HepG2 (cell line): ENCODE measurements around the gene NAA15. TPM values are rescaled to one million over a fixed set of nuclear protein-coding genes. Genes with fewer than 3 reads are reported as not detected.
"Not testable (repeated sequence)": the region's sequence is repeated elsewhere in the genome, so short reads cannot be mapped to it uniquely, and the experiment has no call there.

Experiments
- ATAC-seq: fragments of 200-7000 bp; cut with Tn5 transposase; 3 replicates; pipeline ENCODE4 v1.9.1; 2020; ENCODE audit warnings: mild to moderate bottlenecking, moderate library complexity
- BruUV-seq: library from RNA; stranded (reverse); fragments of 400-500 nt; replicated peaks from 2 replicates; lab custom pipeline; 2021; lab: Mats Ljungman, UMichigan
- CTCF ChIA-PET: fragments of 300-600 bp; formaldehyde crosslinking; extraction: SDS; loops from one replicate; lab custom pipeline; 2021; ENCODE audit warnings: low total read pairs, inconsistent platforms, low intra/inter-chr PET ratio; lab: Yijun Ruan, JAX
- POLR2A ChIA-PET: fragments of 350-600 bp; sonication (Branson Sonifier 250); formaldehyde crosslinking; loops from one replicate; lab custom pipeline; 2020; ENCODE audit warnings: antibody characterized with exemption, inconsistent platforms; lab: Yijun Ruan, JAX
- DNase-seq: peaks from one replicate; pipeline ENCODE4 v3.0.0-alpha.2; 2015; ENCODE audit warnings: low spot score
- FAIRE-seq: peaks from 3 replicates; lab custom pipeline; 2011; peaks lifted over from hg19 to GRCh38; lab: Jason Lieb, UNC
- H2AFZ ChIP-seq: one replicate; pipeline ENCODE4 v1.6.1; 2011; ENCODE audit warnings: low read length, inconsistent platforms
- H3K27ac ChIP-seq: fragments of 300-600 bp; 3 replicates; pipeline ENCODE4 v1.8.0; 2011; ENCODE audit warnings: mixed run types, mild to moderate bottlenecking, mixed read lengths, low read length, inconsistent platforms; ENCODE audit not compliant: insufficient read depth; ENCODE audit errors: extremely low read length
- H3K27me3 ChIP-seq, 2 experiments: fragments of 200-600 bp in 1 of 2; 2 replicates in 1 of 2; 3 replicates in 1 of 2; pipeline versions ENCODE4 v1.6.0 to v1.8.0; 2011; ENCODE audit warnings: low read length in 2 of 2, mild to moderate bottlenecking in 2 of 2, moderate library complexity in 2 of 2, inconsistent platforms in 1 of 2; ENCODE audit not compliant: insufficient read depth in 2 of 2, control insufficient read depth in 1 of 2
- H3K36me3 ChIP-seq, 2 experiments: fragments of 200-600 bp in 1 of 2; replicated peaks in 1 of 2; 2 replicates in 1 of 2; 3 replicates in 1 of 2; pipeline versions ENCODE4 v1.5.1 to v1.8.0; 2011; ENCODE audit warnings: low read length in 2 of 2, inconsistent platforms in 1 of 2; ENCODE audit not compliant: insufficient read depth in 2 of 2, control insufficient read depth in 1 of 2
- H3K4me1 ChIP-seq: 2 replicates; pipeline ENCODE4 v1.5.1; 2012; ENCODE audit warnings: low read length, inconsistent platforms; ENCODE audit not compliant: insufficient read depth
- H3K4me2 ChIP-seq: 2 replicates; pipeline ENCODE4 v1.6.0; 2011; ENCODE audit warnings: low read depth, low read length, inconsistent platforms
- H3K4me3 ChIP-seq, 3 experiments: fragments of 200-600 bp in 1 of 3; sonication (generic), shearing (Covaris generic) in 1 of 3; replicated peaks in 1 of 3; 2 replicates each; pipeline ENCODE4 v1.5.1; 2011 to 2016; ENCODE audit warnings: low read length in 3 of 3, inconsistent platforms in 2 of 3, low read depth in 2 of 3, mild to moderate bottlenecking in 2 of 3, control low read depth in 1 of 3, mixed read lengths in 1 of 3; ENCODE audit not compliant: insufficient read depth in 1 of 3
- H3K79me2 ChIP-seq: one replicate; pipeline ENCODE4 v1.6.1; 2011; ENCODE audit warnings: low read length, inconsistent platforms; ENCODE audit not compliant: insufficient read depth
- H3K9ac ChIP-seq: 2 replicates; pipeline ENCODE4 v1.6.0; 2011; ENCODE audit warnings: mild to moderate bottlenecking, low read depth, low read length, inconsistent platforms; ENCODE audit not compliant: insufficient read depth
- H3K9me3 ChIP-seq: 2 replicates; pipeline ENCODE4 v1.5.1; 2012; ENCODE audit warnings: mild to moderate bottlenecking, low read length
- H4K20me1 ChIP-seq: 2 replicates; pipeline ENCODE4 v1.6.0; 2011; ENCODE audit warnings: inconsistent platforms, mild to moderate bottlenecking, low read length, moderate library complexity; ENCODE audit not compliant: insufficient read depth
- NCOR1 ChIP-seq: fragments of 200-600 bp; sonication (generic); IDR thresholded peaks from 2 replicates; pipeline ENCODE4 v1.7.0; 2017; ENCODE audit warnings: antibody characterized with exemption, low read length, borderline replicate concordance
- RNF2 ChIP-seq: fragments of 450-650 bp; conservative IDR thresholded peaks from 2 replicates; pipeline ENCODE4 v1.6.1; 2016; ENCODE audit warnings: low read depth
- SIN3B ChIP-seq: fragments of 150-350 bp; IDR thresholded peaks from 2 replicates; pipeline ENCODE4 v1.6.1; 2014; ENCODE audit warnings: low read length
- XRCC5 ChIP-seq: fragments of 200-400 bp; formaldehyde crosslinking; optimal IDR thresholded peaks from 2 replicates; pipeline ENCODE3; 2017; ENCODE audit warnings: mild to moderate bottlenecking, low read length
- ZNF317 ChIP-seq: sonication (generic); formaldehyde crosslinking; IDR thresholded peaks from 2 replicates; pipeline ENCODE4 v1.5.0; 2020; ENCODE audit warnings: mild to moderate bottlenecking, missing genetic modification reagents
- ZNF335 ChIP-seq: sonication (generic); formaldehyde crosslinking; IDR thresholded peaks from 2 replicates; pipeline ENCODE4 v1.4.0; 2020; ENCODE audit warnings: missing genetic modification reagents
- WGBS: methylation state at CpG from one replicate; pipeline ENCODE4 v1.1.6; 2017; ENCODE audit warnings: low lambda C conversion rate; 5-methylcytosine and 5-hydroxymethylcytosine counted together
- in situ Hi-C: cut with HindIII; loops from 2 replicates; pipeline ENCODE4 v1.10.0; 2017; ENCODE audit warnings: low pct_unique_long_range_greater_than_20kb; ENCODE audit not compliant: extremely low pct_ligation_motif_present
- intact Hi-C: fragments of 100-400 bp; cut with micrococcal nuclease; formaldehyde crosslinking; loops from one replicate; pipeline ENCODE4 v1.10.0; 2022; ENCODE audit not compliant: unreplicated experiment
- polyA plus RNA-seq, 8 experiments: library from polyadenylated mRNA; depleted of rRNA in 3 of 8; stranded (reverse) in 7 of 8; unstranded in 1 of 8; fragments of >200 nt; fragmentation: Illumina TruSeq in 4 of 8; extraction: Trizol in 4 of 8; gene quantifications; 2 replicates each; pipeline versions ENCODE4 v1.2.1 to v1.2.3, GENCODE V29; 2011 to 2016; ENCODE audit warnings: low read depth in 4 of 8, missing spikeins in 1 of 8, mixed read lengths in 1 of 8; ENCODE audit not compliant: insufficient read depth in 1 of 8
- total RNA-seq, 5 experiments: library from RNA; depleted of rRNA; stranded (reverse); fragments of >200 nt; fragmentation: Illumina TruSeq; extraction: Trizol; gene quantifications; 2 replicates each; pipeline ENCODE4 v1.2.3, GENCODE V29; 2016; ENCODE audit warnings: low read depth in 1 of 5
- TF ChIP-seq, protein P1 (sequence below): sonication (generic); formaldehyde crosslinking; IDR thresholded peaks from one replicate; pipeline ENCODE4 v1.5.1; 2020; ENCODE audit warnings: mild to moderate bottlenecking, missing genetic modification reagents; ENCODE audit errors: not compliant biosample characterization
- TF ChIP-seq, protein P2 (sequence below): sonication (generic); formaldehyde crosslinking; IDR thresholded peaks from 2 replicates; pipeline ENCODE4 v1.4.0; 2020; ENCODE audit warnings: mild to moderate bottlenecking, missing genetic modification reagents
- TF ChIP-seq, protein P3 (sequence below): sonication (generic); formaldehyde crosslinking; IDR thresholded peaks from 2 replicates; pipeline ENCODE4 v1.5.0; 2020; ENCODE audit warnings: mild to moderate bottlenecking, missing genetic modification reagents

Gene NAA15
- total and polyA plus RNA-seq, 2 of the 13 experiments (the other 11 are each of a cell fraction or from before 2014, with no cell fraction given) = 6.2 to 50.2 TPM

DNA sequence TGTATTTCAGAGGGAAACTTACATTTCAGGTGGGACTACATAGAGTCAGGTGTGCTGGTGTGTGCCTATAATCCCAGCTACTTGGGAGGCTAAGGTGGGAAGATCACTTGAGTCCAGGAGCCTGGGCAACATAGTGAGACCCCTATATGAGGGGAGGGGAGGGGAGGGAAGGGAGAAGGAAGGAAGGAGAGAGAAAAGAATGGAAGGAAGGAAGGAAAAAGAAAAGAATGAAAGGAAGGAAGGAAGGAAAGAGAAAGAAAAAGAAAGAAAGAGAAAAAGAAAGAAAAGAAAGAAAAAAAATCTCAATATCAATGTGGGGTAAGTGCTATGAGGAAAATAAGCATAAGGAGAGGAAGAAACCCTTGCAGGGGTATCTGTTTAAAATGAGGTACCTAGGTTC, 109.0 kb downstream of the NAA15 start (continued):
- TF ChIP-seq, protein P1, sequence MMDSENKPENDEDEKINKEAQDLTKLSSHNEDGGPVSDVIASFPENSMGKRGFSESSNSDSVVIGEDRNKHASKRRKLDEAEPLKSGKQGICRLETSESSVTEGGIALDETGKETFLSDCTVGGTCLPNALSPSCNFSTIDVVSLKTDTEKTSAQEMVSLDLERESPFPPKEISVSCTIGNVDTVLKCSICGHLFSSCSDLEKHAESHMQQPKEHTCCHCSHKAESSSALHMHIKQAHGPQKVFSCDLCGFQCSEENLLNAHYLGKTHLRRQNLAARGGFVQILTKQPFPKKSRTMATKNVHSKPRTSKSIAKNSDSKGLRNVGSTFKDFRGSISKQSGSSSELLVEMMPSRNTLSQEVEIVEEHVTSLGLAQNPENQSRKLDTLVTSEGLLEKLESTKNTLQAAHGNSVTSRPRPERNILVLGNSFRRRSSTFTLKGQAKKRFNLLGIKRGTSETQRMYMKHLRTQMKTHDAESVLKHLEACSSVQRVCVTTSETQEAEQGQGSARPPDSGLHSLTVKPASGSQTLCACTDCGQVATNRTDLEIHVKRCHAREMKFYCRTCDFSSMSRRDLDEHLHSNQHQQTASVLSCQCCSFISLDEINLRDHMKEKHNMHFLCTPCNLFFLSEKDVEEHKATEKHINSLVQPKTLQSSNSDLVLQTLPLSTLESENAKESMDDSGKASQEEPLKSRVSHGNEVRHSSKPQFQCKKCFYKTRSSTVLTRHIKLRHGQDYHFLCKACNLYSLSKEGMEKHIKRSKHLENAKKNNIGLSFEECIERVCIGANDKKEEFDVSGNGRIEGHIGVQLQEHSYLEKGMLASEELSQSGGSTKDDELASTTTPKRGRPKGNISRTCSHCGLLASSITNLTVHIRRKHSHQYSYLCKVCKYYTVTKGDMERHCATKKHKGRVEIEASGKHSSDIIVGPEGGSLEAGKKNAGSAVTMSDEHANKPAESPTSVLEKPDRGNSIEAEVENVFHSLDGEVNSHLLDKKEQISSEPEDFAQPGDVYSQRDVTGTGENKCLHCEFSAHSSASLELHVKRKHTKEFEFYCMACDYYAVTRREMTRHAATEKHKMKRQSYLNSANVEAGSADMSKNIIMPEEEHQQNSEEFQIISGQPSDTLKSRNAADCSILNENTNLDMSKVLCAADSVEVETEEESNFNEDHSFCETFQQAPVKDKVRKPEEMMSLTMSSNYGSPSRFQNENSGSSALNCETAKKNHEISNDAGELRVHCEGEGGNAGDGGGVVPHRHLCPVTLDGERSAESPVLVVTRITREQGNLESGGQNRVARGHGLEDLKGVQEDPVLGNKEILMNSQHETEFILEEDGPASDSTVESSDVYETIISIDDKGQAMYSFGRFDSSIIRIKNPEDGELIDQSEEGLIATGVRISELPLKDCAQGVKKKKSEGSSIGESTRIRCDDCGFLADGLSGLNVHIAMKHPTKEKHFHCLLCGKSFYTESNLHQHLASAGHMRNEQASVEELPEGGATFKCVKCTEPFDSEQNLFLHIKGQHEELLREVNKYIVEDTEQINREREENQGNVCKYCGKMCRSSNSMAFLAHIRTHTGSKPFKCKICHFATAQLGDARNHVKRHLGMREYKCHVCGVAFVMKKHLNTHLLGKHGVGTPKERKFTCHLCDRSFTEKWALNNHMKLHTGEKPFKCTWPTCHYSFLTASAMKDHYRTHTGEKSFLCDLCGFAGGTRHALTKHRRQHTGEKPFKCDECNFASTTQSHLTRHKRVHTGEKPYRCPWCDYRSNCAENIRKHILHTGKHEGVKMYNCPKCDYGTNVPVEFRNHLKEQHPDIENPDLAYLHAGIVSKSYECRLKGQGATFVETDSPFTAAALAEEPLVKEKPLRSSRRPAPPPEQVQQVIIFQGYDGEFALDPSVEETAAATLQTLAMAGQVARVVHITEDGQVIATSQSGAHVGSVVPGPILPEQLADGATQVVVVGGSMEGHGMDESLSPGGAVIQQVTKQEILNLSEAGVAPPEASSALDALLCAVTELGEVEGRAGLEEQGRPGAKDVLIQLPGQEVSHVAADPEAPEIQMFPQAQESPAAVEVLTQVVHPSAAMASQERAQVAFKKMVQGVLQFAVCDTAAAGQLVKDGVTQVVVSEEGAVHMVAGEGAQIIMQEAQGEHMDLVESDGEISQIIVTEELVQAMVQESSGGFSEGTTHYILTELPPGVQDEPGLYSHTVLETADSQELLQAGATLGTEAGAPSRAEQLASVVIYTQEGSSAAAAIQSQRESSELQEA (CRISPR knock-in tag) = no peak
- TF ChIP-seq XRCC5 (no peak), RNF2 (no peak), NCOR1 (no peak), ZNF335 (CRISPR knock-in tag) (no peak), ZNF317 (CRISPR knock-in tag) (no peak), SIN3B (no peak)
- TF ChIP-seq, protein P2, sequence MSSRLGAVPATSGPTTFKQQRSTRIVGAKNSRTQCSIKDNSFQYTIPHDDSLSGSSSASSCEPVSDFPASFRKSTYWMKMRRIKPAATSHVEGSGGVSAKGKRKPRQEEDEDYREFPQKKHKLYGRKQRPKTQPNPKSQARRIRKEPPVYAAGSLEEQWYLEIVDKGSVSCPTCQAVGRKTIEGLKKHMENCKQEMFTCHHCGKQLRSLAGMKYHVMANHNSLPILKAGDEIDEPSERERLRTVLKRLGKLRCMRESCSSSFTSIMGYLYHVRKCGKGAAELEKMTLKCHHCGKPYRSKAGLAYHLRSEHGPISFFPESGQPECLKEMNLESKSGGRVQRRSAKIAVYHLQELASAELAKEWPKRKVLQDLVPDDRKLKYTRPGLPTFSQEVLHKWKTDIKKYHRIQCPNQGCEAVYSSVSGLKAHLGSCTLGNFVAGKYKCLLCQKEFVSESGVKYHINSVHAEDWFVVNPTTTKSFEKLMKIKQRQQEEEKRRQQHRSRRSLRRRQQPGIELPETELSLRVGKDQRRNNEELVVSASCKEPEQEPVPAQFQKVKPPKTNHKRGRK = no peak
- TF ChIP-seq, protein P3, sequence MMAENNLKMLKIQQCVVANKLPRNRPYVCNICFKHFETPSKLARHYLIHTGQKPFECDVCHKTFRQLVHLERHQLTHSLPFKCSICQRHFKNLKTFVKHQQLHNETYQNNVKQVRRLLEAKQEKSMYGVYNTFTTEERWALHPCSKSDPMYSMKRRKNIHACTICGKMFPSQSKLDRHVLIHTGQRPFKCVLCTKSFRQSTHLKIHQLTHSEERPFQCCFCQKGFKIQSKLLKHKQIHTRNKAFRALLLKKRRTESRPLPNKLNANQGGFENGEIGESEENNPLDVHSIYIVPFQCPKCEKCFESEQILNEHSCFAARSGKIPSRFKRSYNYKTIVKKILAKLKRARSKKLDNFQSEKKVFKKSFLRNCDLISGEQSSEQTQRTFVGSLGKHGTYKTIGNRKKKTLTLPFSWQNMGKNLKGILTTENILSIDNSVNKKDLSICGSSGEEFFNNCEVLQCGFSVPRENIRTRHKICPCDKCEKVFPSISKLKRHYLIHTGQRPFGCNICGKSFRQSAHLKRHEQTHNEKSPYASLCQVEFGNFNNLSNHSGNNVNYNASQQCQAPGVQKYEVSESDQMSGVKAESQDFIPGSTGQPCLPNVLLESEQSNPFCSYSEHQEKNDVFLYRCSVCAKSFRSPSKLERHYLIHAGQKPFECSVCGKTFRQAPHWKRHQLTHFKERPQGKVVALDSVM (CRISPR knock-in tag) = no peak

DNA sequence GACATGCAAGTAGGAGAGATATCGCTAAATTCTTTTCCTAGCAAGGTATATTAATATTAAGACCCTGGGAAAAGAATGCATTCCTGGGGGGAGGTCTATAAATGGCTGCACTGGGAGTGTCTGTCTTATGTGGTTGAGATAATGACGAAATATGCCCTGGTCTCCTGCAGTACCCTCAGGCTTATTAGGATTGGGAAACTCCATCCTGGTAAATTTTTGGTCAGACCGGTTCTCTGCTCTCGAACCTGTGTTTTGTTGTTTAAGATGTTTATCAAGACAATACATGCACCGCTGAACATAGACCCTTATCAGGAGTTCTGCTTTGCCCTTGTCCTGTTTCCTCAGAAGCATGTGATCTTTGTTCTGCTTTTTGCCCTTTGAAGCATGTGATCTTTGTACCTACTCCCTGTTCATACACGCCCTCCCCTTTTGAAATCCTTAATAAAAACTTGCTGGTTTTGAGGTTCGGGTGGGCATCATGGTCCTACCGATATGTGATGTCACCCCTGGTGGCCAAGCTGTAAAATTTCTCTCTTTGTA, 113.4 kb downstream of the NAA15 start:
- H3K27me3 ChIP-seq, H3K27ac ChIP-seq, intact Hi-C loops, DNase-seq, ATAC-seq, BruUV-seq, H3K4me2 ChIP-seq, CTCF ChIA-PET, H2AFZ ChIP-seq, H3K36me3 ChIP-seq, H3K79me2 ChIP-seq, H4K20me1 ChIP-seq, H3K9me3 ChIP-seq, H3K9ac ChIP-seq, FAIRE-seq, H3K4me3 ChIP-seq, POLR2A ChIA-PET, H3K4me1 ChIP-seq: not testable (repeated sequence)
- in situ Hi-C loops = loop anchor here (10.0 kb wide), 1 partner anchor 90 kb away; no protein-coding TSS in a partner anchor
- 77% methylated on average over 8 of the region's 8 CpGs for WGBS
